ENCODE measurements around the gene CNTNAP2. TPM values are rescaled to one million over a fixed set of nuclear protein-coding genes. Genes with fewer than 3 reads are reported as not detected.

CNTNAP2 gene
- total and polyA plus RNA-seq, 2 of the 13 experiments (the other 11 are each of a cell fraction or from before 2014, with no cell fraction given) = 0.40 to 0.42 TPM

GRCh38 chr7:148238761-148239325, 2122.2 kb downstream of the CNTNAP2 start:
- FAIRE-seq = no peak
- no peaks in the 10 kb centered on the region for H4K20me1 ChIP-seq (ENCODE audit: insufficient read depth, low read length)
- no peaks in the 10 kb centered on the region for H3K79me2 ChIP-seq (ENCODE audit: insufficient read depth, low read length)
- no peaks in the 10 kb centered on the region for H3K9me3 ChIP-seq (ENCODE audit: low read length)
- H3K4me2 ChIP-seq (ENCODE audit: low read depth, low read length) = no peak overlapping the region
- H3K27ac ChIP-seq (ENCODE audit: extremely low read length, insufficient read depth, low read length) = no peak overlapping the region
- in situ Hi-C loops (cut with HindIII; ENCODE audit: extremely low pct_ligation_motif_present, low pct_unique_long_range_greater_than_20kb) = no loop called here
- peak; percentile 19; the same call in 1 of the 2 replicates for TF ChIP-seq CEBPB (IDR thresholded peaks at IDR 0.05; ENCODE audit: borderline replicate concordance, low read depth, low read length)
- TF ChIP-seq ZSCAN5A (CRISPR knock-in tag; IDR thresholded peaks at IDR 0.05; ENCODE audit: borderline replicate concordance) = no peak
- no peaks in the 10 kb centered on the region for H3K36me3 ChIP-seq (replicated peaks in 1 of 2; ENCODE audit: control insufficient read depth in 1 of 2, insufficient read depth in 2 of 2, low read length in 2 of 2)
- H3K4me3 ChIP-seq (replicated peaks in 1 of 3; ENCODE audit: insufficient read depth in 1 of 3, low read depth in 2 of 3, low read length in 3 of 3) = no peak overlapping the region
- intact Hi-C loops (cut with micrococcal nuclease; ENCODE audit: unreplicated experiment) = no loop called here
- ChIA-PET POLR2A (no interaction called here), CTCF (ENCODE audit: low intra/inter-chr PET ratio, low total read pairs) (no interaction called here)
- H3K27me3 ChIP-seq (ENCODE audit: control insufficient read depth in 1 of 2, insufficient read depth in 2 of 2, low read length in 2 of 2) = no peaks in the 10 kb centered on the region
- no peak overlapping the region for H3K9ac ChIP-seq (ENCODE audit: insufficient read depth, low read depth, low read length)
- no peak for DNase-seq (ENCODE audit: low spot score)
- 0% methylated on average over 1 of the region's 1 CpG for WGBS (ENCODE audit: low lambda C conversion rate)
- BruUV-seq (replicated peaks) = no TSS peak
- no peak for ATAC-seq
- H3K4me1 ChIP-seq (ENCODE audit: insufficient read depth, low read length) = no peaks in the 10 kb centered on the region
- no peak overlapping the region for H2AFZ ChIP-seq (ENCODE audit: low read length)

- in situ Hi-C loops (cut with HindIII; ENCODE audit: extremely low pct_ligation_motif_present, low pct_unique_long_range_greater_than_20kb) (no loop called here), intact Hi-C loops (cut with micrococcal nuclease; ENCODE audit: unreplicated experiment) (no loop called here)
- ChIA-PET CTCF (ENCODE audit: low intra/inter-chr PET ratio, low total read pairs) (no interaction called here), POLR2A (no interaction called here)
- BruUV-seq (replicated peaks) = no TSS peak
- Histone ChIP-seq H3K4me1 (ENCODE audit: insufficient read depth, low read length) (no peaks in the 10 kb centered on the region), H3K4me3 (replicated peaks in 1 of 3; ENCODE audit: insufficient read depth in 1 of 3, low read depth in 2 of 3, low read length in 3 of 3) (no peak overlapping the region), H3K27me3 (ENCODE audit: control insufficient read depth in 1 of 2, insufficient read depth in 2 of 2, low read length in 2 of 2) (no peaks in the 10 kb centered on the region), H3K9me3 (ENCODE audit: low read length) (no peaks in the 10 kb centered on the region), H3K27ac (ENCODE audit: extremely low read length, insufficient read depth, low read length) (no peak overlapping the region), H3K36me3 (replicated peaks in 1 of 2; ENCODE audit: control insufficient read depth in 1 of 2, insufficient read depth in 2 of 2, low read length in 2 of 2) (no peaks in the 10 kb centered on the region), H3K79me2 (ENCODE audit: insufficient read depth, low read length) (no peaks in the 10 kb centered on the region), H2AFZ (ENCODE audit: low read length) (no peak overlapping the region), H4K20me1 (ENCODE audit: insufficient read depth, low read length) (no peaks in the 10 kb centered on the region), H3K9ac (ENCODE audit: insufficient read depth, low read depth, low read length) (no peak overlapping the region), H3K4me2 (ENCODE audit: low read depth, low read length) (no peak overlapping the region)
- FAIRE-seq = no peak
- DNase-seq (ENCODE audit: low spot score) = no peak
- ATAC-seq = no peak
- 20% methylated on average over 3 of the region's 3 CpGs for WGBS (ENCODE audit: low lambda C conversion rate)
- TF ChIP-seq ETV5 (CRISPR knock-in tag; IDR thresholded peaks at IDR 0.05; ENCODE audit: borderline replicate concordance) (no peak), SMAD3 (CRISPR knock-in tag; IDR thresholded peaks at IDR 0.05) (no peak), ZNF841 (CRISPR knock-in tag; IDR thresholded peaks at IDR 0.05; ENCODE audit: borderline replicate concordance) (no peak), ZNF703 (CRISPR knock-in tag; IDR thresholded peaks at IDR 0.05; ENCODE audit: borderline replicate concordance) (no peak), ZNF512B (CRISPR knock-in tag; IDR thresholded peaks at IDR 0.05; ENCODE audit: borderline replicate concordance) (no peak), DNMT3B (CRISPR knock-in tag; conservative IDR thresholded peaks at IDR 0.05) (no peak), KLF6 (CRISPR knock-in tag; IDR thresholded peaks at IDR 0.05) (no peak), ZNF720 (CRISPR knock-in tag; IDR thresholded peaks at IDR 0.05) (no peak), ARID3A (IDR thresholded peaks at IDR 0.05; ENCODE audit: low read depth, low read length) (no peak)
Observed at GRCh38 chr7:148241700-148242293, 2125.2 kb downstream of the CNTNAP2 start.
